ENCODE results near the gene TMEM120A.

- TF ChIP-seq CTCF (IDR thresholded peaks at IDR 0.05), result no peak
- TF ChIP-seq POLR2A (IDR thresholded peaks at IDR 0.05), result no peak
Measured at GRCh38 chr7:75985518-75986146, 8.8 kb downstream of the TMEM120A start.

Measured in gastroesophageal sphincter (tissue), 3 donors.